Mucosa of descending colon (tissue), 3 donors: ENCODE data around the gene PCOLCE2. TPM values are rescaled to one million over a fixed set of nuclear protein-coding genes. Genes with fewer than 3 reads are reported as not detected.
"Not testable (repeated sequence)": the region's sequence is repeated elsewhere in the genome, so short reads cannot be mapped to it uniquely, and the experiment has no call there.

Experiments used
- ATAC-seq: fragments of 200-7000 bp; cut with Tn5 transposase; one replicate; pipeline ENCODE4 v1.9.1; 2020; ENCODE audit warnings: mild to moderate bottlenecking, moderate library complexity
- DNase-seq, 3 donors: peaks; one replicate each; pipeline ENCODE4 v3.0.0-alpha.2; 2020
- H3K36me3 ChIP-seq: fragments of 200-600 bp; one replicate; pipeline ENCODE4 v1.8.0; 2021; ENCODE audit warnings: low read depth, mild to moderate bottlenecking
- H3K4me1 ChIP-seq: fragments of 200-600 bp; one replicate; pipeline ENCODE4 v1.8.0; 2021; ENCODE audit warnings: low read depth, mild to moderate bottlenecking
- H3K4me3 ChIP-seq: fragments of 200-600 bp; one replicate; pipeline ENCODE4 v1.8.0; 2021; ENCODE audit warnings: mild to moderate bottlenecking
- H3K9me3 ChIP-seq: fragments of 200-600 bp; one replicate; pipeline ENCODE4 v1.8.0; 2021; ENCODE audit warnings: mild to moderate bottlenecking
- CTCF ChIP-seq: fragments of 200-600 bp; IDR thresholded peaks from one replicate; pipeline ENCODE4 v1.8.0; 2022; ENCODE audit warnings: antibody characterized with exemption, mild to moderate bottlenecking
- intact Hi-C, 2 donors: fragments of 100-400 bp; cut with DNase I in 1 of 2; cut with micrococcal nuclease in 1 of 2; formaldehyde crosslinking; loops; one replicate each; pipeline versions ENCODE4 v1.11.0 to v1.11.1; 2022; cut with DNase I, micrococcal nuclease
- total RNA-seq, 3 donors: library from RNA; stranded (reverse); fragmentation: NEBNext Ultra II Directional in 2 of 3; extraction: Animal tissue kit (Norgen Biotek cat#: 25700) in 2 of 3; gene quantifications; one replicate each; pipeline versions ENCODE4 v1.2.1 to v1.2.4, GENCODE V29; 2021 to 2023
- donor health status: DM: no; HTN: no; CAD: no; lungs with moderate emphysema.
- donor health status: DM: no; HTN: no; CAD: no.
- donor health status: DM: no; HTN: yes; CAD: no.

PCOLCE2 gene
- total RNA-seq, 3 donors from 2014 or later = 1.5 to 8.4 (median 2.3) TPM

DNA sequence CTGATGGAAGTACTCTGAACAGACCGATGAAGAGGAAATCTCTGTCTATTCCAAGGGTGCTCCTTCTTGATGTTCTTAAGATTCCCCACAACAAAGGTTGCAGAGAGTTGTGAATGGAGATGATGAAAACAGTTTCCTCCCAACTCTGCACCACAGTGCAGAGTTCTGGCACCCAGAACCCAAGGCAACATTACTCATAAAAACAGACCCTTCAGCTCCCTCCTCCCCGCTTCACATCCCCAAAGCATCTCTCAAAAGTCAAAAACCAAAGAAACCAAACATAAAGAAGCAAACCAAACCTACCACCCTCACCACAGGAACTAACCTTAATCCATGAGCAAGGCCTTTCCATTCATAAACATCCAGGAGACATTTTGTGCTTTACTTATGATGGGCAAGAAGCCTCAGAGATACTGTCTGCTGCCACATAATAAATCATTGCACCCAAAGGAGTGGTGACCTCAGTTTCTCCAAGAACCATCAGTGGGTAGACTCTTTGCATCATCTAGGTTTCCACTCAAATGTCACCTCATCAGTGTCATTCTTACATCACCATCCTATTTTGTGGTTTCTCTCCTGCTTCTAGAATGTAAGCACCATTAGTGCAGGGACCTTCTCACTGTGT is 13.2 kb downstream of the PCOLCE2 start:
- H3K36me3 ChIP-seq = no peaks in the 10 kb centered on the region
- intact Hi-C loops = no loop called here
- DNase-seq = no peak
- TF ChIP-seq CTCF = no peak
- no peaks in the 10 kb centered on the region for H3K9me3 ChIP-seq
- H3K4me1 ChIP-seq = no peaks in the 10 kb centered on the region
- no peak overlapping the region for H3K4me3 ChIP-seq
- ATAC-seq = no peak

DNA sequence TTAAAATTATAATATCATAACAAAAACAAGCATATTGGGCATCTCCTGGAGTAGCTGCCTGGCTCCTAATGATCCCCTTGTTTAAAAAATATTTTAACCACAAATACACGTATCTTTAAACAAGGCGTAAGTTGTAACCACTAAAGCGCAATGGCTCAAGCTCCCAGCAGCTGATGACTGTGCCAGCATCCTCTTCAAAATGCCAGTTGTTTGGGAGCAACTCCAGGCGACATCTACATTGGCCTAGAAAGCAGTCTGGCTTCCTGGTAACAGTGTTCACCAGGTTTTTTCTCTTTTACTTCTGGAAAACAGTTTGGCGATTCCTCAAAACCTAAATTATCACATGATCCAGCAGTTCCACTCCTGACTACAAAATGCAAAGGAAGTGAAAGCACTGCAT is 13.8 kb downstream of the PCOLCE2 start:
- Histone ChIP-seq H3K9me3 (no peaks in the 10 kb centered on the region), H3K4me1 (no peaks in the 10 kb centered on the region), H3K4me3 (no peak overlapping the region), H3K36me3 (no peaks in the 10 kb centered on the region)
- intact Hi-C loops = no loop called here
- DNase-seq (no peak), ATAC-seq (no peak)
- no peak for TF ChIP-seq CTCF

DNA sequence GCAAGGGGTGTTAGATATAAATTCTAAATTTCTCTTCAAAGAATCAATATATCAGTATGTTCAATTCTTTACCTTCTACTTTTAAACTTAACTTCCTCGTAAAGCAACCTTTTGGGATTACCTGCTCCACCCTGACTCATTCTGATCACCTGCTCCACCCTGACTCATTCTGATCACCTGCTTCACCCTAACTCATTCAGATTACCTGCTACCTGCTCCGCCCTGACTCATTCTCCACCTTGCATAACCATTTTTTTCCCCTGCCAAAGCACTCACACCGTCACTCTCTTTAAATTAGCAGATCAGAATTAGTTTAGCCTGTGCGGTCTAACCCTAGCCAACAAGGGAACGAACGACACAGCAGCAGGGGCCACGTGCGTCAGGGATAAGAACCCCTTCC is 20.5 kb downstream of the PCOLCE2 start:
- DNase-seq, H3K4me3 ChIP-seq, H3K9me3 ChIP-seq, H3K36me3 ChIP-seq, H3K4me1 ChIP-seq, ATAC-seq, intact Hi-C loops: not testable (repeated sequence)

GRCh38 chr3:142866841-142867631 is 21.8 kb downstream of the PCOLCE2 start:
- no peaks in the 10 kb centered on the region for H3K9me3 ChIP-seq
- TF ChIP-seq CTCF = no peak
- ATAC-seq (peak; percentile 51), DNase-seq (peak in 1 of 3 donors; percentile 10)
- no peaks in the 10 kb centered on the region for H3K36me3 ChIP-seq
- no peak overlapping the region for H3K4me3 ChIP-seq
- H3K4me1 ChIP-seq = peaks cover 2% of the 10 kb centered on the region
- intact Hi-C loops = no loop called here

DNA sequence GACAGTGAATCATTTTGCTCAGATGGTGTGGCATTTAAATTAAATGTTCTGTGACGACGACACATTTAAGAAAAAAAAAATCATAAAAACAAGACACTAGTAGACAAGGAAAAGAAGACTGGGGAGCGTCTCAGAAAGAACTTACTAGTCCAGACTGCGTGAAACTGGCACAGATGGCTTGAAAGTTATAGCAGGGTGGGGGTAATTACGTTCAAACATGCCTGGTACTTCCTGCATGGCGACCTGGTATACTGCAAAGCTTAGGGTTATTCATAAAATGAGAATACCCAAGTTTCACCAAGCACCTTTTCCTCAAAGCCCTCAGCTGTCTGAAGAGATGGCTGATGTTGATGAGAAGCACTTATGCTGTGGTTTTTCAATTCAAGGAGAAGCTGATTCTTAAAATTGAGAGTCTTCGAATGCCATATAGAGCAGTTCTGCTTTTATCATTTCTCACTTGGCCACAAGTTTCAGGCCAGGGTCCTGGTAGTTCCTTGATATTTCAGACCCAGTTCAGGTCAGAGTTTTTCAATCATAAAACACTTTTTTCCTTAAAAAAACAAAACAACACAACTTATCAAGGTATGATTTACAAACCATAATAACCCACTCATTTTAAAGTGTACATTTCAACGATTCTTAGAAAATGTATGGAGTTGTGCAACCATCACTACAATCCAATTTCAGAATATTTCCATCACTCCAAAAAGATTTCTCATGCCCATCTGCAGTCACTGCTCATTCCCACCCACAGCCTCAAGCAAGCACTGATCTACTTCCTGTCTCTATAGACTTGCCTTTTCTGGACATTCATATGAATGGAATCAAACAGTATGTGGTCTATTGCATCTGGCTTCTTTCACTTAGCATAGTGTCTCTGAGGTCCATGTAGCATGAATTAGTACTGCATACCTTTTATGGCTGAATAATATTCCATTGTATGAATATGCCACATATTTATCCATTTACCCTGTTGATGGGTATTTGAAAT is 24.7 kb downstream of the PCOLCE2 start:
- H3K36me3 ChIP-seq = no peaks in the 10 kb centered on the region
- no peak for TF ChIP-seq CTCF
- ATAC-seq (peak; percentile 82), DNase-seq (peak in 1 of 3 donors; percentile 31)
- peaks cover 2% of the 10 kb centered on the region for H3K4me1 ChIP-seq
- H3K4me3 ChIP-seq = no peak overlapping the region
- no peaks in the 10 kb centered on the region for H3K9me3 ChIP-seq
- intact Hi-C loops = no loop called here
